COLO668 (cell line): Measurements from ENCODE around the gene PLSCR3.

ENCODE experiments used
- DNase-seq: peaks from one replicate; lab custom pipeline; 2025; ENCODE audit not compliant: unreplicated experiment; lab: John Stamatoyannopoulos, UW

Gene PLSCR3

DNA sequence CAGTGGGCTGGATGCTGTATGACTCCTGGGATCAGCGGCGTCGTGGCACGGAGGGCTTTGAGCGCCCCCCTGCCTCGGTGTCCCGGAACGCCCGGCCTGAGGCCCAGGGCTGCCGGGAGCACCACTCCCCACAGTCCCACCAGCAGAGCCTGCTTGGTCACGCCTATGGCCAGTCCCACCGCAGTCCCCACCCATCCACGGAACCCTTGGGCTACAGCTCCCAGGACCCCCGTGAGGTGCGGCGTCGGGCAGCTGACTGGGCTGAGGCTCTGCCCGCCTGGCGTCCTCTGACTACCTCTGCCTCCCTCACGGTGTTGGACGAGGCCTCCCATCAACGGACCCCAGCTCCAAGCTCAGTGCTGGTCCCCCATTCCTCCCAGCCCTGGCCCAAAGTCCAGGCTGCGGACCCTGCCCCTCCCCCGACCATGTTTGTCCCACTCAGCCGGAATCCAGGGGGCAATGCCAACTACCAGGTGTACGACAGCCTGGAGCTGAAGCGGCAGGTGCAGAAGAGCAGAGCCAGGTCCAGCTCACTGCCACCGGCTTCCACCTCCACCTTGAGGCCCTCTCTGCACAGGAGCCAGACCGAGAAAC, 32.7 kb upstream of the PLSCR3 start:
- no peak for DNase-seq

GRCh38 chr17:7426203-7426863, 32.0 kb upstream of the PLSCR3 start:
- no peak for DNase-seq

DNA sequence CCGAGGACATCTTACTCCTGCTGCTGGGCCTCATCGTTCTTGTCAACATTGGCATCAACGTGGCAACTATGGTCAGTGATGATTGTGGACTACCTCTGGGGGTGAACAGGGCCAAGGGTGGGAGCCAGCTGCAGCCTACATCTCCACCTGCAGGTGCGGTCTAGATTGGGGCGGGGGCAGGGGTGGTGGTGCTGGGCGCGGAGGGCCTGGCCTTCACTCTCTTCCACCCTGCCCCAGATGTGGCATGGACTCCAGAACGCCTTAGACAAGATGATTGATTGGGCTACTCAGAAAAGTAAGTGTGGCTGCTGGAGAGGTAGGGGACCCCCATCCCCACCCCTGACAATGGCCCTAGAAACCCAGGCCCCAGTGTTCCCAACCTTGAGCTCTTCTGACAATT, 31.4 kb upstream of the PLSCR3 start:
- DNase-seq: no peak

DNA sequence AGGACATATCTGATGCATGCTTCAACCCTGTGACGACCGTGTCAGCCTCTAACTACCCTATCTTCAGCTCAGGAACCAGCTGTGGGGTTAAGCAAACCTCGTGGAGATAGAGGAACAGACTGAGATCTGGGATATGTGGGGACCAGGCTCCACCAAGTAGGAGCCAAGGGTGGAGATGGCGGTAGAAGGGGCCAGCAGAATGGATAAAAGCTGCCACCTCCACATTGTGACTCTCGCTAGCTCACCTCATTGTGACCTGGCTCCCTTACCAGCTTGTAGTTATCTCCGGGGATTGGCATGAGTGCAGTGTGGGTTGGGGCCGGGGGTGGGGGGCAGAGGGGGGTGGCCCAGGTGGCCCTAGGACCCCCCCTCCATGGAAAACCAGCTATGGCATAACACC, 31.0 kb upstream of the PLSCR3 start, which contains the start of gene SPEM2:
Gene SPEM2, plus strand, starts transcription at position 301 of the 400 bp plus-strand sequence. Its CDS starts 73 bp downstream, at position 374.
- DNase-seq: no peak

GRCh38 chr17:7423679-7424078, 29.4 kb upstream of the PLSCR3 start:
- no peak for DNase-seq

- no peak for DNase-seq
Measured at GRCh38 chr17:7421186-7421585, 26.9 kb upstream of the PLSCR3 start.

- DNase-seq: no peak
Measured at GRCh38 chr17:7419819-7420610, 25.7 kb upstream of the PLSCR3 start, which contains the start of gene SPEM1. SPEM1 (plus strand) TSS chr17:7420324; CDS start chr17:7420385, 61 bp downstream.

- DNase-seq: no peak
Measured at GRCh38 chr17:7418472-7419152, 24.3 kb upstream of the PLSCR3 start.

- DNase-seq: no peak
Measured at GRCh38 chr17:7417056-7417655, 22.8 kb upstream of the PLSCR3 start.

DNA sequence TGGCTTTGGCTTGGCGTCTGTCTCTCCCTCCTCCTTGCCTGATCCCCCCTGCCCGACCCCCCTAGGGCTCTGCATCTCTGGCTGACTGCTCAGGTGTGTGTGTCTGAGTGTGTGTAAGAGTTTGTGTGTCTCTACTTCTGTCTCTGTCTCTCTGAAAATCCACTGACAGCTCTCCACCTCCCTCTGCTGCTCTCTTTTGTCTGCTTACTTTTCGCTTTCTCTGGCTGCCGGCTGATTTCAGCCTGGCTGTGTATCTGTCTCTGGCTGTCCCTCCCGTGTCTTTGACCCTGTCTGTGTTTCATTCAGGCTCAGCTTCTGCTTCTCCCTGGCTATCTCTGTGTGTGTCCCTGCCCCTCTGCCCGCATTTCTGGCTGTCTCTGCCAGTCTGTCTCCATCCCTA, 22.0 kb upstream of the PLSCR3 start:
- DNase-seq: no peak

GRCh38 chr17:7415784-7416183, 21.5 kb upstream of the PLSCR3 start:
- no peak for DNase-seq

GRCh38 chr17:7414837-7415236, 20.5 kb upstream of the PLSCR3 start:
- no peak for DNase-seq

DNA sequence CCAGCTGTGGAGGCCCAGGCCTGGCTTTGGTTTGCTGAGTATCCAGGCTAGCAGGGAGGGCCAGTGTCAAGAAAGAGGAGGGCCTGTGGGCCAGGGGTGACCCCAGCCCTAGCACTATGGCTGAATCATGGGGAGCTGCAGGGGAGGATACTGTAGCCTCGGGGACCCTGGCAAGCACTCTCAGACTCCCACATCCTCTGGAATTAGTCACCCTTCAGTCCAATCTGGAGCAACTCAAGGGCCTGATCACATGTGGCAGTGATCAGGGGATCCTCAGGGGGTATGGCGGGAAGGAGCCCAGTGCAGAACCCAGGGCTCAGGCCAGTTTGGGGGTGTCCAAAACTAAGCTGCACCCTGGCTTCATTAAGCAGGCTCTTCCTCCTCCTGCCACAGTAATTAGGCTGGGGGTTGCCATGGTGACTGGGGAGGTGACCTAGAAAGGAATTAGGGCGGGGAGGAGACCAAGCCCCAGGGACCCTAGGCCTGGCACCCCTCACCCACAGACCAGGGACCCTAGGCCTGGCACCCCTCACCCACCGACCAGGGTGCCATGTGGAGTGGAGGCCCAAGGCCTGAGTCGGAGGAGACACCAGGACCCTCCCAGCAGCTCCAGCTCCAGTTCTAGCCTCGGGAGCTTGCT, 19.1 kb upstream of the PLSCR3 start:
- DNase-seq: no peak

DNA sequence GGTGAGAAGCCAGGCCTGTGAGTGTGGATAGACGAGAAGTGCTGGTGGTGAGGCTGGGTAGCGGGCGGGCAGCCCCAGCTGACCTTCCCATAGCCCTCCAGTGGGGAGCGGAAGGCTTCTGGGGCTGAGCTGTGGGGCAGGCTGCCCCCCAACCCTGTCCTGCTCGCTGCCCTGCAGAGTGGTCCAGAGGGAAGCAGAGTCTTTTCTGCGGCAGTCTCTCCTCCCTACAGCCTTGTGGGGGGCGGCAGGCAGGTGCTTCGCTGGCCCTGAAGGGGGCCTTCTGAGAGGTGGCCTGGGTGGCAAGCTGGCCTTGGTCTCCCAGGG, 17.1 kb upstream of the PLSCR3 start:
- no peak for DNase-seq

GRCh38 chr17:7410634-7411426, 16.5 kb upstream of the PLSCR3 start:
- DNase-seq: no peak

GRCh38 chr17:7409716-7410115, 15.4 kb upstream of the PLSCR3 start:
- DNase-seq: no peak

DNA sequence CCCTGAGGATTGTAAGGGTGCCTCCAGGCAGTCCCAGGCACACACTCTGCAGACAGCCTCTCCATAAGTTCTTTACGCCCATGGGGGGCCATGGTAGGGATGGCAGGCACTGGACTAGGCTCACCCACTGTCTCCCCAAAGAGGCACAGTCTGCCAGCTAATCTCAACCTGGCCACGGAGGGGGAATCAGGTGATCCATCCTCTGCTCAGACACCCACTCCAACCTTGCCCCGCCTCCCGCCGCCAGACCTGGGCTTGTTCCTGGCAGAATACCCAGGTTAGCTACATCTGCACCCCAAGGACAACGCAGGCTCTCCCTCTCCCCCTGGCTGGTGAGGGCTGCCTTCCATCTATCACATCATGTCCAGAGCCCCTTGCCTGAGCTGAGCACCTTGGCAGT, 14.5 kb upstream of the PLSCR3 start:
- DNase-seq: no peak

DNA sequence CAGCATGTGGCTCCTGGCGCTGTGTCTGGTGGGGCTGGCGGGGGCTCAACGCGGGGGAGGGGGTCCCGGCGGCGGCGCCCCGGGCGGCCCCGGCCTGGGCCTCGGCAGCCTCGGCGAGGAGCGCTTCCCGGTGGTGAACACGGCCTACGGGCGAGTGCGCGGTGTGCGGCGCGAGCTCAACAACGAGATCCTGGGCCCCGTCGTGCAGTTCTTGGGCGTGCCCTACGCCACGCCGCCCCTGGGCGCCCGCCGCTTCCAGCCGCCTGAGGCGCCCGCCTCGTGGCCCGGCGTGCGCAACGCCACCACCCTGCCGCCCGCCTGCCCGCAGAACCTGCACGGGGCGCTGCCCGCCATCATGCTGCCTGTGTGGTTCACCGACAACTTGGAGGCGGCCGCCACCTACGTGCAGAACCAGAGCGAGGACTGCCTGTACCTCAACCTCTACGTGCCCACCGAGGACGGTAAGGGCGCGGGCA, 14.0 kb upstream of the PLSCR3 start:
- DNase-seq: no peak

GRCh38 chr17:7407485-7408251, 13.3 kb upstream of the PLSCR3 start, which contains the start of gene NLGN2:
NLGN2 (plus strand) TSS chr17:7407845; CDS start chr17:7408256, 411 bp downstream.
- DNase-seq: no peak
